GM10266 (cell line): ENCODE results near the gene RTEL1.

Experiments
- DNase-seq: peaks from one replicate; pipeline ENCODE4 v3.0.0; 2012; ENCODE audit errors: extremely low spot score
- CTCF ChIP-seq: IDR thresholded peaks from 2 replicates; pipeline ENCODE4 v1.5.1; 2012; ENCODE audit warnings: mild to moderate bottlenecking, low read depth; ENCODE audit not compliant: control insufficient read depth, insufficient read depth; ENCODE audit errors: missing control alignments

RTEL1 gene

GRCh38 chr20:63697868-63698545, 39.9 kb downstream of the RTEL1 start:
- no peak for TF ChIP-seq CTCF
- no peak for DNase-seq

- TF ChIP-seq CTCF, result no peak
- DNase-seq, result peak; percentile 85
Observed at GRCh38 chr20:63698739-63699465, 40.8 kb downstream of the RTEL1 start.

GRCh38 chr20:63699466-63700198, 41.5 kb downstream of the RTEL1 start:
- no peak for TF ChIP-seq CTCF
- no peak for DNase-seq

- DNase-seq, result no peak
- TF ChIP-seq CTCF, result no peak
Observed at GRCh38 chr20:63700199-63701050, 42.3 kb downstream of the RTEL1 start.

GRCh38 chr20:63701051-63701328, 42.9 kb downstream of the RTEL1 start:
- no peak for TF ChIP-seq CTCF

GRCh38 chr20:63701329-63702035, 43.4 kb downstream of the RTEL1 start:
- no peak for TF ChIP-seq CTCF
- DNase-seq, result no peak

More at GRCh38 chr20:63701051-63701328, 42.9 kb downstream of the RTEL1 start:
- no peak for DNase-seq
